Measurements from ENCODE around the gene GPR107. TPM values are rescaled to one million over a fixed set of nuclear protein-coding genes. Genes with fewer than 3 reads are reported as not detected.

The GPR107 gene
- total and polyA plus RNA-seq, 2 of the 8 experiments (the other 6 are each of a cell fraction or from before 2014, with no cell fraction given), result 19.3 to 30.7 TPM

- Histone ChIP-seq H4K20me1 (replicated peaks in 1 of 2; ENCODE audit: control insufficient read depth in 1 of 2, insufficient read depth in 2 of 2, low read length in 2 of 2) (peaks cover 0 to 6% of the 10 kb centered on the region in 2 experiments), H4K5ac (ENCODE audit: insufficient read length, low read depth, low read length) (no peak overlapping the region), H3K79me1 (ENCODE audit: low read depth, low read length) (peaks cover 16% of the 10 kb centered on the region), H3K4me2 (ENCODE audit: insufficient read depth in 1 of 2, low read depth in 2 of 2, low read length in 2 of 2) (no peak overlapping the region), H3K4ac (replicated peaks; ENCODE audit: insufficient read length, low read depth, low read length) (no peak overlapping the region), H3K79me2 (ENCODE audit: control insufficient read depth in 1 of 2, insufficient read depth in 2 of 2, low read length in 2 of 2) (peaks cover 0 to 31% of the 10 kb centered on the region in 2 experiments; a peak in 2 of 4 replicates), H3K4me3 (ENCODE audit: extremely low read depth in 1 of 4, insufficient read depth in 2 of 4, low read depth in 3 of 4, low read length in 4 of 4) (no peak overlapping the region), H3K56ac (replicated peaks; ENCODE audit: insufficient read length, low read depth, low read length) (no peak overlapping the region), H2BK20ac (ENCODE audit: low read length) (no peak overlapping the region), H4K8ac (ENCODE audit: extremely low read depth, insufficient read depth, low read length) (peak overlapping the region; percentile 4; the same call in 1 of the 2 replicates), H2BK15ac (ENCODE audit: low read length) (no peak overlapping the region; the same call in 1 of the 2 replicates), H3K27ac (ENCODE audit: low read depth, low read length) (no peak overlapping the region), H3K9ac (replicated peaks in 1 of 4; ENCODE audit: extremely low read depth in 1 of 4, low read depth in 3 of 4, low read length in 3 of 4) (peak overlapping the region in 1 of 4 experiments; percentile 34; a peak in 1 of 7 replicates), H2AFZ (ENCODE audit: low read length) (no peak overlapping the region), H3K14ac (ENCODE audit: insufficient read length) (no peak overlapping the region), H3K4me1 (replicated peaks in 1 of 4; ENCODE audit: control insufficient read depth in 3 of 4, insufficient read depth in 4 of 4, low read length in 3 of 4) (peaks cover 0 to 32% (median 25%) of the 10 kb centered on the region in 4 experiments; a peak in 6 of 7 replicates), H3K18ac (ENCODE audit: extremely low read depth, low read length) (no peak overlapping the region), H3K36me3 (ENCODE audit: control insufficient read depth in 2 of 4, insufficient read depth in 4 of 4, low read length in 3 of 4) (no peaks in the 10 kb centered on the region), H3K23ac (ENCODE audit: insufficient read length) (no peak overlapping the region), H4K91ac (replicated peaks; ENCODE audit: insufficient read length, low read length) (no peak overlapping the region), H3K9me3 (ENCODE audit: insufficient read depth in 2 of 2, low read depth in 1 of 2, low read length in 1 of 2) (no peaks in the 10 kb centered on the region), H2BK12ac (ENCODE audit: low read depth, low read length) (0 out of 2 replicates have a peak overlapping the region, but pooled peaks have one; percentile 68), H3K23me2 (ENCODE audit: low read depth, low read length) (no peaks in the 10 kb centered on the region), H3K27me3 (replicated peaks in 1 of 4; ENCODE audit: control insufficient read depth in 3 of 4, extremely low read depth in 1 of 4, insufficient read depth in 3 of 4, low read length in 3 of 4) (no peaks in the 10 kb centered on the region), H2BK120ac (replicated peaks; ENCODE audit: low read depth, low read length) (no peak overlapping the region), H2AK5ac (ENCODE audit: low read depth, low read length) (no peak overlapping the region), H2BK5ac (ENCODE audit: low read depth, low read length) (peak overlapping the region; percentile 53; the same call in 1 of the 2 replicates)
- CTCF ChIA-PET (ENCODE audit: partially characterized antibody), result interaction anchor here (0.6 to 1.6 kb wide), 5 partner anchors 12 to 403 kb away, joined by 3 to 4 read pairs (median 3); no protein-coding TSS in a partner anchor
- no peak for TF ChIP-seq EP300 (IDR thresholded peaks at IDR 0.05; ENCODE audit: borderline replicate concordance in 1 of 2, low read depth in 2 of 2, low read length in 2 of 2)
- TF ChIP-seq KDM1A (IDR thresholded peaks at IDR 0.05; ENCODE audit: borderline replicate concordance, low read length), result peak; percentile 73
- no peak for TF ChIP-seq E2F6 (IDR thresholded peaks at IDR 0.05)
- TF ChIP-seq TAF1 (IDR thresholded peaks at IDR 0.05; ENCODE audit: low read depth, low read length), result no peak
- WGBS, 2 experiments (ENCODE audit: extremely low coverage in 1 of 2, insufficient coverage in 1 of 2, insufficient read length in 1 of 2, insufficient replicate concordance in 2 of 2, low coverage in 1 of 2, low lambda C conversion rate in 2 of 2, missing lambda C conversion rate in 1 of 2), result 94% methylated on average over 29 of the region's 33 CpGs; no CpG with 5 or more reads in 1 of the 2 experiments
- DNase-seq (ENCODE audit: low read depth in 1 of 2, low spot score in 2 of 2), result no peak
- POLR2A ChIA-PET (ENCODE audit: partially characterized antibody), result interaction anchor here (1.2 kb wide), 1 partner anchor 11 kb away, joined by 4 read pairs; no protein-coding TSS in a partner anchor
- no peak for FAIRE-seq
Observed at GRCh38 chr9:130181678-130182380, 128.1 kb downstream of the GPR107 start.
